ENCODE measurements around the gene DBX2. TPM values are rescaled to one million over a fixed set of nuclear protein-coding genes. Genes with fewer than 3 reads are reported as not detected.
A peak's percentile ranks its signal among the peaks of the same experiment; 100 is the strongest.

Gene DBX2
- total and polyA plus RNA-seq, 5 experiments from 2014 or later: not detected

DNA sequence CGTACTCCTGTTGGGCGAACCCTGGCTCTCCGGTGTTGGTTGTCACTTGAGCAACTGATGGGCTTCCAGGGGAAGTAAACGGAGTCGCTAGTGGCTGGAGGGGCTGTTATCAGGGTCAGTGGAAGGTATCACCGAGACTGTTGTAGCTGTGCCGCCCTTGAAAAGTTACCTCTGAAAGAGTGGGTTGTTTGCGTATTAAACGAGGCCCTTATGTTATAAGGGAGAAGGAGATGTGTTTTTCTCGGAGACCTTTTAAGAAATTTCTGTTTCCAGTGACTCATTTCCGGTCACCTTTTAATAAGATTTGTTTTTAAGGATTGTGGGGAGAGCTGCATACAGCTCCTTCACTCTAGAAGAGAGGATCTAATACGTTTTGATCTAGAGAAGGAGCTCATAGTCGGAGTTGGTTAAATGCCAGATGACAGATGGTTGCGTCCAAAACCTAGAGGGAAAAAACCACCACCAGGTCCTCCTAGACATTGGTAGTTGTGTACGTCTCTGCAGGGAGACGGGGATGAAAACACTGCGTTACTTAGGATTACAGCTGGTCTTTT lies 750 bp upstream of the DBX2 start:
- Mint-ChIP-seq H3K4me1 (peaks cover 2 to 9% (median 5%) of the 10 kb centered on the region in 4 donors), H3K9me3 (no peaks in the 10 kb centered on the region), H3K4me3 (peak overlapping the region in 1 of 10 donors; percentile 18), H3K27me3 (peaks cover 16 to 61% (median 37%) of the 10 kb centered on the region in 5 donors), H3K36me3 (no peaks in the 10 kb centered on the region), H3K27ac (no peak overlapping the region)
- no peak for DNase-seq
- no peak for ATAC-seq
- POLR2A ChIA-PET: no interaction called here

DNA sequence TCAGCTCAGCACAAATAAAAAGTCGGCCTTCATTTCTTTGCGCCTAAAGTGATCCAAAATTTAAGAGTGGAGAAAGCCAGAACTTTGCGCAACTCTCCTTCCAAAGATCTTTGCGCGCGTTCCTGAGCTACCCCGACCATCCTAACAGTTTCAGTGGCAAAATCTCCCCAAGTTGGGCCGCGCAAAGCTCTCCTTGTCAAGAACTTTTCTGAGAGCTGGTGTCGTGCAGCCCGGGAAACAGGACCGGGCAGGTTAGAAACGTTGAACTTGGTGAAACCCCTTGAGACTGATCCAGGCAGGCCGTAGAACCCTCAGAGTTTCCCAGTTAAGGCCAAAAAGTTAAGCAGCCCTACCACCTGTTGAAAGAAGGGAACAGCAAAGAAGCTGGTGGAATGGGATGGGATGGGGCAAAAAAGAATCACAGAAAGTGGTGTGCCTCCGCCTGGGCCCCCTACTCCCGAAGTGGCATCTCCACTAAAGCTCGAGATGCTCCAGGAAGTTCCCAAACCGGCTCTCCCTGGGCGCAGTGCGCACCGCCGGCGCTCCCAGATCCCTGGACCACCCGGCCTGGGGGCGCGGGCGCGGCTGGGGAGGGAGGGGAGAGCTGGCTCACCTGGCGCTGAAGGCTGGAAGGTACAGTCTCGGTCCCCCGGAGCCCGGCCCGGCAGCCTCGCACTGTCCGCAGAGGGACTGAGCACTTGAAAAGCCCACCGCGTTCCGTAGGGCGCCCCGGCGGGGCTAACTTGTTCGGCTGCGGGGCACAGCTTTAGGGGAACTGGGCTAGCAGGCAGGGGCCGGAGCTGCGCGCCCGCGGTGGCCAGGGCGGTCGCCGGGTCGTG lies 768 bp downstream of the DBX2 start:
- Mint-ChIP-seq H3K4me3 (peak overlapping the region in 4 of 10 donors; percentile 6 to 48 (median 39)), H3K4me1 (peaks cover 2 to 9% (median 5%) of the 10 kb centered on the region in 4 donors), H3K9me3 (no peaks in the 10 kb centered on the region), H3K27me3 (peaks cover 19 to 67% (median 41%) of the 10 kb centered on the region in 5 donors), H3K27ac (no peak overlapping the region), H3K36me3 (no peaks in the 10 kb centered on the region)
- POLR2A ChIA-PET: interaction anchor here (0.7 kb wide), 1 partner anchor 1145 kb away, joined by 4 read pairs; no protein-coding TSS in a partner anchor
- no peak for DNase-seq
- no peak for ATAC-seq

DNA sequence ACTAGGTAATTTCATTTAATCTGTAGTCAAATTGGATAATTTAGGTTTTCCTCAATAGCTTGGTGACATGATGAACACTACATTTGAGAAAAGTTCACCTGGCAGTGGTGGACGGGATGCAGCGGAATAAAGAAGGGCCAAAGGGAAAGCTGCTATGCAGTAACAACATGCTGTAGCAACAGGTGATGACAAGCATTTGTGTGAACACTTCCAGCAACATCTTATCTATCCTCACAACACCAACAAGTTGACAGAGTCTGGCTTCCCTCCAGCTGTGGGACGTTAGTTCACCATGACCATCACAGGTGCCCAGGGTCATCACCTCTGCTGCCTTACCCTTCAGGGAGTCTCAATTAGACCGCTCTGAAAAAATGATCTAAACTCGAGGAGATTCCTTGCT lies 8.3 kb downstream of the DBX2 start:
- POLR2A ChIA-PET: no interaction called here
- H3K4me1 Mint-ChIP-seq: no peaks in the 10 kb centered on the region
- H3K4me3 Mint-ChIP-seq: no peak overlapping the region
- H3K9me3 Mint-ChIP-seq: no peaks in the 10 kb centered on the region
- ATAC-seq (no peak), DNase-seq (no peak)
- H3K27ac Mint-ChIP-seq: no peak overlapping the region
- H3K27me3 Mint-ChIP-seq: peaks cover 8 to 40% (median 12%) of the 10 kb centered on the region in 5 donors
- no peaks in the 10 kb centered on the region for H3K36me3 Mint-ChIP-seq

DNA sequence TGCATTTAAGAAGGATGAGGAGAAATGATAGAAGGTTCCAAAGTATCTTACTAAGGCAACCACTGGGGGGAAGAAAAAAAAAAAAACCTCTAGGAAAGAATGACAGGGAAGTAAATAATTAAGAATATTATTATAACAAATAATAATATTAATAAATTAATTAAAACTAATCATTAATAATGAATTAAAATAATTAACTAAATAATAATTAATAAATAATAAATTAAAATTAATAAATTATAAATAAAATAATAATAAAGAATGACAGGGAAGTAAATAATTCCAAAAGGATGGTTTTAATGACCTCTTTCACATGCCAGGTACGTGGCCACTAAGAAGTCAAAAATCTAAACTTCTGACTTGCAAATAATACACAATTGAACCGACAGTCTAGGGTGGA lies 9.9 kb downstream of the DBX2 start:
- DNase-seq: no peak
- no peaks in the 10 kb centered on the region for H3K9me3 Mint-ChIP-seq

DNA sequence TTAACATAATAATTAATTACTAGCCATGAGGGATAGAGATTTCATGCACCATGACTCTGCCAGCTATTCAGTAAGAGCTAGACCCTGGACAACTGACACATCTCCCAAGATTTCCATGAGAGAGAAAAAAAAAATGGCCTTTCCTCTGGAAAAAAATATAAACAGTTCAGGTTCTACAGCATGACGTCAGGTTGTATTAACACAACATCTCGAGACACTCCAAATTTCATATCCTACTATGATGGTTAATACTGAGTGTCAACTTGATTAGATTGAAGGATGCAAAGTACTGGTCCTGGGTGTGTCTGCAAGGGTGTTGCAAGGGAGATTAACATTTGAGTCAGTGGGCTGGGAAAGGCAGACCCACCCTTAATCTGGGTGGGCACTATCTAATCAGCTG lies 11.1 kb downstream of the DBX2 start:
- no peaks in the 10 kb centered on the region for H3K36me3 Mint-ChIP-seq
- POLR2A ChIA-PET: no interaction called here
- H3K9me3 Mint-ChIP-seq: no peaks in the 10 kb centered on the region
- H3K27ac Mint-ChIP-seq: no peak overlapping the region
- no peaks in the 10 kb centered on the region for H3K4me1 Mint-ChIP-seq
- H3K27me3 Mint-ChIP-seq: peaks cover 4 to 36% (median 10%) of the 10 kb centered on the region in 5 donors
- DNase-seq (no peak), ATAC-seq (no peak)
- H3K4me3 Mint-ChIP-seq: no peak overlapping the region

More for the DNA sequence above, 9.9 kb downstream of the DBX2 start:
- ATAC-seq: no peak
- Mint-ChIP-seq H3K36me3 (no peaks in the 10 kb centered on the region), H3K4me1 (no peaks in the 10 kb centered on the region), H3K27ac (no peak overlapping the region), H3K4me3 (no peak overlapping the region), H3K27me3 (peaks cover 4 to 24% (median 11%) of the 10 kb centered on the region in 5 donors)
- POLR2A ChIA-PET: no interaction called here

DNA sequence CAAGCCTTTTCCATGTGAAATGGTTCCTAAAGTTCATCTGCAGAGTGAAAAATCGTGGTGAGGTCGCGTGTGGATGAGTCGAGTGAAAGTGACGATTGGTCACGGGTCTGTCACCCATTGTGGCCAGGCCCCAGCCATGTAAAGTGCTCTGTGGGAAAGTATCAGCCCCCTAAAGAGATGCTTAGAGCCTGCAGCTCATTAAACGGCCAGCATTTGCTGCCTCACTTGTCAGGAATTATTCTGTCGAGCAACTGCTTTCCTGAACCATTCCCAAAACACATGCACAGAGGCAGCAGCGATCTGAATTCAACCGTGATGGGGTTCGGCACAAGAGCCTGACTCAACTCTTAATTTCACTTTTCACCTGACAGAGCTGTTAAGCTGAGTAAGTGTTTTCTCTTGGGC lies 16.0 kb downstream of the DBX2 start:
- Mint-ChIP-seq H3K27me3 (peaks cover 5 to 29% (median 20%) of the 10 kb centered on the region in 5 donors), H3K4me1 (no peaks in the 10 kb centered on the region), H3K4me3 (no peak overlapping the region), H3K36me3 (no peaks in the 10 kb centered on the region), H3K9me3 (peaks cover 0 to under 1% (median 0%) of the 10 kb centered on the region in 9 donors), H3K27ac (no peak overlapping the region)
- ATAC-seq: no peak
- no peak for DNase-seq
- POLR2A ChIA-PET: no interaction called here

DNA sequence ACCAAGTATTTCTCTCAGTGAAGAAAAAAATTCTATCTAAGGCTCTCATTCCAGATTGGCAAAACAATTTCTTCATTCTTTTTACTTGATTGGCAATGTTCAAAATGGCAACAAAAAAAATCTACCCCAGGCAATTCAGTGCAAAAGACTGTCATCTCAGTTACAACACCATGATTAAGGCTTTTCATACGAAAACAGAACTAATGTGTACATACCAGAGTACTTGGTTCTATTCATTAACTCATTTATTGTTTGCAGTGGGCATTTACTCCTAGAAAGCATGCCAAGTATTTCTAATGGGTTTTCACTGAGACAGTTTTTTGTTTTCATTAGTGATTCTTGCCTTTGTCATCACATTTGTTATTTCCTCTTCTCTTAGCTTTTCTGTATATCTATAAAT lies 33.0 kb downstream of the DBX2 start:
- H3K4me1 Mint-ChIP-seq: no peaks in the 10 kb centered on the region
- no peak for DNase-seq
- POLR2A ChIA-PET: no interaction called here
- H3K4me3 Mint-ChIP-seq: no peak overlapping the region
- H3K9me3 Mint-ChIP-seq: peaks cover 8 to 36% (median 12%) of the 10 kb centered on the region in 9 donors
- ATAC-seq: no peak
- H3K27ac Mint-ChIP-seq: no peak overlapping the region
- H3K36me3 Mint-ChIP-seq: peaks cover 0 to 26% (median 9%) of the 10 kb centered on the region in 3 donors
- H3K27me3 Mint-ChIP-seq: peaks cover 2 to 12% (median 8%) of the 10 kb centered on the region in 5 donors

DNA sequence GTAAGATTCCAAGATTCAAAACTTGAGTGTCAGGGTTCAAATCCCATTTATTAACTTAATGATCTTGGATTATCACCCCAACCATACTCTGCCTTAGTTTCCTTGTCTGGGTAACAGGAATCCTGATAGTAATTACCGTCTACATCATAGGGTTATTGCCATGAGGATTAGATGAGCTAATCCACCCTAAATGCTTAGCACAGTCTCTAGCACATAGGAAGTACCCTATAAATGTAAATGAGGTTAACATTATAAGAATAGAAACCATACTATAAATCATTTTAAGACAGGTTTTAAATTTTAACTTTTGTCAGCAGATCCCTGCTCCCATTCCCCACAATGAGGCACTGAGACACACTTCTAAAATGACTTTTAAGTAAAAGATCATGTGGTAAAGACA lies 36.5 kb downstream of the DBX2 start:
- H3K36me3 Mint-ChIP-seq: peaks cover 0 to 12% (median 7%) of the 10 kb centered on the region in 3 donors
- H3K9me3 Mint-ChIP-seq: peaks cover 0 to 13% (median 6%) of the 10 kb centered on the region in 9 donors
- no peak overlapping the region for H3K27ac Mint-ChIP-seq
- H3K4me3 Mint-ChIP-seq: no peak overlapping the region
- H3K27me3 Mint-ChIP-seq: peaks cover 4 to 12% (median 9%) of the 10 kb centered on the region in 5 donors
- ATAC-seq (no peak), DNase-seq (no peak)
- POLR2A ChIA-PET: no interaction called here
- H3K4me1 Mint-ChIP-seq: no peaks in the 10 kb centered on the region

DNA sequence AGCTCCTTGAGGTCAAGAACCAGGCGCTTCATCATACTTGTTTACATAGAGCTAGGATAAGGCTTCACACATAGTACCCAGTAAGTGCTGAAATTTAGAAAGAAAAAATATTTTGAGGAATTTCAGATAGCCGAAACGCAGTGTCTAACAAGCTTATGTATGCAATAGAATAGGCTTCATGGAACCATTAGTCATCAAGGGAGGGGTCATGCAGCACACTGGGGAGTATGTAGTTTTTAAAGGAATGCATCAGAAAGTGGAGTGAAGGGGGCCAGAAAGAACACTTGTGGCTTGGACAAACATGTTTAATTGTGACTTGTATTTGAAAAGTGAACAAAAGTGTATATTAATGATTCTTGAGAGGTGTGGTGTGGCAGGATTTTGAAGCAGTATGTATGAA lies 38.1 kb downstream of the DBX2 start:
- POLR2A ChIA-PET: no interaction called here
- DNase-seq (no peak), ATAC-seq (no peak)
- Mint-ChIP-seq H3K4me1 (peaks cover 0 to 2% (median 0%) of the 10 kb centered on the region in 4 donors), H3K27me3 (peaks cover 10 to 22% (median 12%) of the 10 kb centered on the region in 5 donors), H3K36me3 (no peaks in the 10 kb centered on the region), H3K4me3 (no peak overlapping the region), H3K9me3 (no peaks in the 10 kb centered on the region), H3K27ac (no peak overlapping the region)

DNA sequence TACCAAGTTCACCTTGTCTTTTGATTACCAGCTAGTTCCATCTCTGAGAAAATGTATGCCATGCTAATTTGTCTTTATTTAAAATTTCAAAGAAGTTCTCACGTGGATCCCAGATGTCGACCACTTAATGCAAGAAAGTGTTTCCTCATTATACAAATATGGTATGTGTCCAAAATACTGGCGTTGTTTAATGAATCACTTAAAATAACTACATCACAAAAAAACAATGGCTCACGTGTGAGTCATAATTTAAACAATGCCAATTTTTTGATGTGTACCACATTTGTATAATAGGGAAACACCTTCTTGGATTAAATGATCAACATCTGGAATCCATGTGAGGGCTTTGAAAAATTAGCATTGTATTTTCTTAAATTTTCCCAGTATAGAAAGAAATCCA lies 40.8 kb downstream of the DBX2 start:
- peaks cover 8 to 16% (median 11%) of the 10 kb centered on the region in 5 donors for H3K27me3 Mint-ChIP-seq
- DNase-seq (no peak), ATAC-seq (no peak)
- no peak overlapping the region for H3K4me3 Mint-ChIP-seq
- no peaks in the 10 kb centered on the region for H3K36me3 Mint-ChIP-seq
- POLR2A ChIA-PET: no interaction called here
- peaks cover 0 to 2% (median 0%) of the 10 kb centered on the region in 4 donors for H3K4me1 Mint-ChIP-seq
- H3K27ac Mint-ChIP-seq: peak overlapping the region in 1 of 10 donors; percentile 40
- no peaks in the 10 kb centered on the region for H3K9me3 Mint-ChIP-seq

DNA sequence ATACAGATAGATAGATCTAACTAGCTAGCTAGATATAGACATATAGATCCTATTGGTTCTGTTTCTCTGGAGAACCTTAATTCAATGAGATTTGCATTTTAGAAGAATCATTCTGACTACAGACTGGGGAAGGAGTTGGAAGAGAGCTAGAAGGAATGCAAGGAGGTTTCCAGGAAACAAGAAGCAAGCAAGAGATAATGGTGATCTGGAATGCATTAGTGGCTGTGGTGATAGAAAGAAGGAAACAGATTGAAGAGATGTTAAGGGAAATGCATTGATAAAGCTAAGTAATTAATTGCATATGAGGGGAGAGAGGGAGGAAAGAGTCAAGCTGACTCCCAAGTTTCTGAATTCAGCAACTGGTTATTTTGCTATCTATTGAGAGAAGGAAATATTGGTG lies 42.7 kb downstream of the DBX2 start:
- Mint-ChIP-seq H3K27me3 (peaks cover 8 to 15% (median 11%) of the 10 kb centered on the region in 5 donors), H3K4me1 (peaks cover 0 to 2% (median 0%) of the 10 kb centered on the region in 4 donors), H3K36me3 (no peaks in the 10 kb centered on the region), H3K27ac (no peak overlapping the region), H3K9me3 (no peaks in the 10 kb centered on the region), H3K4me3 (no peak overlapping the region)
- DNase-seq (no peak), ATAC-seq (no peak)
- POLR2A ChIA-PET: no interaction called here

DNA sequence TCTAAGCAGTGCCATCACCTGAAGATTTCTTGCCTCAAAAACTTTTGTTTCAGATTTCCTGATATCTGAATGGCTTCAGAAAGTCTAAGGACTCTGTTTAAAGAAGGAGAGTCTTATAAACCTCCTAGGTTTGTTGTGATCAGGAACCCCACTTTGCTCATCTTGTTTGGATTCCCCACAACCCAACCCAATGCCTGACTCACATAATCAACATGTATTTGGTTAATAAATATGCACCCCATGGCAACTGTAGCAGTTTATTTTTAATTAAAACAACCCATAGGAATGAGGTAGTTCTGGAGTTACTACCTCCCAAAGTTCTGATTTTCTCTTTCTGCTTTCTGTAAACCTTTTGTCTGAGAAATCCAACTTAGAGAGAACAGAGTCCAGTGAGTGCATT lies 51.5 kb downstream of the DBX2 start:
- no peak overlapping the region for H3K27ac Mint-ChIP-seq
- peaks cover 0 to 6% (median 0%) of the 10 kb centered on the region in 5 donors for H3K27me3 Mint-ChIP-seq
- H3K4me1 Mint-ChIP-seq: no peaks in the 10 kb centered on the region
- ATAC-seq: no peak
- peaks cover 0 to 5% (median 0%) of the 10 kb centered on the region in 9 donors for H3K9me3 Mint-ChIP-seq
- no peak overlapping the region for H3K4me3 Mint-ChIP-seq
- no peak for DNase-seq
- H3K36me3 Mint-ChIP-seq: no peaks in the 10 kb centered on the region
- POLR2A ChIA-PET: no interaction called here

DNA sequence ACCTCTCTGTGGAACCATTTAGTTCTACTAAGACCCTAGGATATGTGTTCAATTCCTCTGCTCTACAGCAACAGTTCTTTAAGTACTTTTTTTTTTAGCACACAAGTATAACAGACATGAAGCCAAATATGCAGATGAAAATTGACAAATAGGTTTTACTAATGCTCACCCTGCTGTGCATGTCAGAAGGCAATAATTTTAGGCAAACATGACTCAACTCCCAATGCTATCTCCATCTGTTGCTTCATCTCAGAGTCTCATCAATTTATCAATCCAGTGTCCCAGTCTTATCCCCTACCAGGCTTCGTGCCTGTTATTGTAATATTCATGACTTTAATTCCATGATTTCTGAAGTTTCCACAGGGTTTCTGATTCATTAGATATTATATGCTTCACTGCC lies 57.7 kb downstream of the DBX2 start:
- H3K27ac Mint-ChIP-seq: no peak overlapping the region
- ATAC-seq (no peak), DNase-seq (no peak)
- no peaks in the 10 kb centered on the region for H3K36me3 Mint-ChIP-seq
- POLR2A ChIA-PET: no interaction called here
- peaks cover 0 to 12% (median 6%) of the 10 kb centered on the region in 5 donors for H3K27me3 Mint-ChIP-seq
- peaks cover 0 to 1% (median 0%) of the 10 kb centered on the region in 9 donors for H3K9me3 Mint-ChIP-seq
- H3K4me3 Mint-ChIP-seq: no peak overlapping the region
- H3K4me1 Mint-ChIP-seq: no peaks in the 10 kb centered on the region
